ENCODE results near the gene PRKCE. TPM values are rescaled to one million over a fixed set of nuclear protein-coding genes. Genes with fewer than 3 reads are reported as not detected.

Gene PRKCE
- total RNA-seq, 2 experiments from 2014 or later = 12.5 to 13.6 TPM

DNA sequence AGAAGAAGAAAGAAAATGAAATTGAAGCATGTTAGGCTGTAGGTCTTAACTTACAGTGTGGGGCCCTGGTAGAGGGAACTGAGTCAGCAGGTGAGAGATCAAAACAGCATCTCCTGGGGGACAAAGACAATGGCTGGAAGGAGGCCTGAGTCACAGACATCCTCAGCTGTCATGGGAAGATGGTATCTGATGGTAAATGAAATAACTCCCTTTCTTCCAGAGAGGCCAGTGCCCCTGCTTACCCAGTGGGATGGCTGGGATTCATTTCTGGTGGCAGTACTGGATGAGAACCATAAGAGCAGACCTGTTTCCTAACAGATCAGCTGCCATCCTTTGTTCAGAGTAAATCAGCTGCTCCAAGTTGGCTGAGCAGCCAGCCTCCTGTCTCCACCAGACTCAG is 394.4 kb downstream of the PRKCE start:
- peak; percentile 61 for DNase-seq
- intact Hi-C loops (cut with micrococcal nuclease) = loop anchor here (5.0 kb wide), 1 partner anchor 34 kb away; no protein-coding TSS in a partner anchor
- H3K4me1 Mint-ChIP-seq (ENCODE audit: low read depth) = peaks cover 24% of the 10 kb centered on the region
- H3K27ac Mint-ChIP-seq = peak overlapping the region; percentile 72
- peaks cover 2% of the 10 kb centered on the region for H3K36me3 Mint-ChIP-seq
- H3K4me3 Mint-ChIP-seq = no peak overlapping the region
- ChIA-PET CTCF (interaction anchor here (2.5 kb wide), 1 partner anchor 17 kb away, joined by 12 read pairs; no protein-coding TSS in a partner anchor), POLR2A (interaction anchor here (0.8 kb wide), 1 partner anchor 27 kb away, joined by 3 read pairs; no protein-coding TSS in a partner anchor)
- H3K27me3 Mint-ChIP-seq = no peaks in the 10 kb centered on the region
- no peaks in the 10 kb centered on the region for H3K9me3 Mint-ChIP-seq

GRCh38 chr2:46047290-46047689 is 395.8 kb downstream of the PRKCE start:
- Mint-ChIP-seq H3K4me1 (ENCODE audit: low read depth) (peaks cover 25% of the 10 kb centered on the region), H3K4me3 (no peak overlapping the region), H3K27ac (no peak overlapping the region), H3K27me3 (no peaks in the 10 kb centered on the region), H3K9me3 (no peaks in the 10 kb centered on the region), H3K36me3 (peaks cover 2% of the 10 kb centered on the region)
- POLR2A ChIA-PET = no interaction called here
- no peak for DNase-seq
- CTCF ChIA-PET = no interaction called here
- intact Hi-C loops (cut with micrococcal nuclease) = loop anchor here (5.0 kb wide), 1 partner anchor 35 kb away; no protein-coding TSS in a partner anchor

DNA sequence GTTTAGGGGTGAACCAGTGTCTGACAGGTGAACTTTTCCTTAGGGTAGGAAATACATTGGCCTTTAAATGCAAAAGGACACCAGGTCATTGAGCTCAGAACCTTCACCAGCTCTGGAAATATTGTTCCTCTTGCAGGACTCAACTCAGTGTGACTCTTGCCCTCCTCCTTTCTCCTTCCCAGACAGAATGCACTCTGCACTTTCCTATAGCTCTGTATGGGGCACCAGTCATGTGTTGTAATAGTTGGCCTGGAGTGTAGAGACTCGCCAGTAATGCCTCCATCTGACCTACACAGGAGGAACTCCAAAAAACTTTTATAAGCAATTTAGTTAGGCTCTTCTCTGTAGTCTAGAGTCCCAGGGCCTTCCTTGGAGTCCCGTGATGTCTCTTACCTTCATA is 397.2 kb downstream of the PRKCE start:
- Mint-ChIP-seq H3K9me3 (no peaks in the 10 kb centered on the region), H3K4me1 (ENCODE audit: low read depth) (peaks cover 30% of the 10 kb centered on the region), H3K27ac (no peak overlapping the region), H3K36me3 (peaks cover 2% of the 10 kb centered on the region), H3K4me3 (no peak overlapping the region), H3K27me3 (no peaks in the 10 kb centered on the region)
- ChIA-PET CTCF (interaction anchor here (1.0 to 1.9 kb wide), 3 partner anchors 10 to 408 kb away, joined by 3 to 7 read pairs (median 3); no protein-coding TSS in a partner anchor), POLR2A (no interaction called here)
- DNase-seq = no peak
- intact Hi-C loops (cut with micrococcal nuclease) = loop anchor here (5.0 kb wide), 1 partner anchor 36 kb away; no protein-coding TSS in a partner anchor

DNA sequence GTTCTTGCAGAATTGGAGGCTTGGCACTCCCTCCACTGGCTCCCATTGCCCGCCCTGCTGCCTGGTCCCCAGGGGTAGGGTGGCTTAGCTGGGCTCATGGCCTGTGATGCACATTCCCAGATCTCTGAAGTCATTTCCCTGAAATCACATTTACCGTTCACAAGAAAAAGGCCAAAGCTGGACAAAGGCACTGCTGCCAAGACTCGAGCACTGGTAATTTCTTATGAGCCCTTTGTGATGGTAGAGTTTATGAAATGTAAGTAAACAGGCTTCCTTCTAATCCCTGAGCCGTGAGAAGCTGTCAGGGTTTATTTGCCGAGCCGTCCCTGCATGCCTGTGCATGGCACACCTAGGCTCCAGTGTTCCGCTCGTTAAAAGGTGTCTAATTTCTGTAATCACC is 398.6 kb downstream of the PRKCE start:
- POLR2A ChIA-PET = no interaction called here
- Mint-ChIP-seq H3K4me3 (no peak overlapping the region), H3K9me3 (no peaks in the 10 kb centered on the region)

GRCh38 chr2:46050489-46050888 is 399.0 kb downstream of the PRKCE start:
- peaks cover 2% of the 10 kb centered on the region for H3K36me3 Mint-ChIP-seq
- POLR2A ChIA-PET = no interaction called here
- H3K27me3 Mint-ChIP-seq = no peaks in the 10 kb centered on the region
- H3K4me3 Mint-ChIP-seq = no peak overlapping the region
- peaks cover 28% of the 10 kb centered on the region for H3K4me1 Mint-ChIP-seq (ENCODE audit: low read depth)
- intact Hi-C loops (cut with micrococcal nuclease) = no loop called here
- CTCF ChIA-PET = interaction anchor here (1.0 to 1.9 kb wide), 2 partner anchors 12 to 37 kb away, joined by 3 to 7 read pairs; no protein-coding TSS in a partner anchor
- peak overlapping the region; percentile 33 for H3K27ac Mint-ChIP-seq
- no peaks in the 10 kb centered on the region for H3K9me3 Mint-ChIP-seq
- DNase-seq = no peak

More for the DNA sequence above, 398.6 kb downstream of the PRKCE start:
- no peaks in the 10 kb centered on the region for H3K27me3 Mint-ChIP-seq
- no peak overlapping the region for H3K27ac Mint-ChIP-seq
- CTCF ChIA-PET = interaction anchor here (1.0 to 1.9 kb wide), 2 partner anchors 11 to 13 kb away, joined by 3 to 7 read pairs; no protein-coding TSS in a partner anchor
- intact Hi-C loops (cut with micrococcal nuclease) = no loop called here
- peaks cover 2% of the 10 kb centered on the region for H3K36me3 Mint-ChIP-seq
- DNase-seq = no peak
- peaks cover 32% of the 10 kb centered on the region for H3K4me1 Mint-ChIP-seq (ENCODE audit: low read depth)

DNA sequence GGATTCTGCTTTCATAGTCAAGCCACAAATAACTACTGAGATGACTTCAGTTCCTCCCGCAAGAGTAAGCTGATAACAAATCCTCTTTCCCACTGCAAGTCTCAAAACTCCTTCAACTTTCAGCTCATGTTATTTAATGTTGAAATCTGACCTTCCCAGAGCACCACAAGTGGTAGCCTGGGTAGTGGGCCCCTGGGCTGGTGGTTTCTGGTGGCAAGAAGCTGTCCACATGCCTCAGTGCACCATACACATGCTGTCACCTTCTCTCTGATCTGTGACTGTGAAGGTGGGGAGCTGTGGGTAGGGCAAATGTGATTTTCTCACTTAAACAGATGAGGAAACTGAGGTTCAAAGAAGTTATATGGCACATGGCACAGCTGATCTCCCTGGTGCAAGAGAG is 399.6 kb downstream of the PRKCE start:
- no peaks in the 10 kb centered on the region for H3K9me3 Mint-ChIP-seq
- POLR2A ChIA-PET = interaction anchor here (0.9 kb wide), 1 partner anchor 21 kb away, joined by 4 read pairs; no protein-coding TSS in a partner anchor
- intact Hi-C loops (cut with micrococcal nuclease) = no loop called here
- no peaks in the 10 kb centered on the region for H3K27me3 Mint-ChIP-seq
- peak overlapping the region; percentile 33 for H3K27ac Mint-ChIP-seq
- peaks cover 2% of the 10 kb centered on the region for H3K36me3 Mint-ChIP-seq
- DNase-seq = peak; percentile 23
- CTCF ChIA-PET = interaction anchor here (1.0 kb wide), 1 partner anchor 38 kb away, joined by 3 read pairs; no protein-coding TSS in a partner anchor
- H3K4me1 Mint-ChIP-seq (ENCODE audit: low read depth) = peaks cover 23% of the 10 kb centered on the region
- H3K4me3 Mint-ChIP-seq = no peak overlapping the region

DNA sequence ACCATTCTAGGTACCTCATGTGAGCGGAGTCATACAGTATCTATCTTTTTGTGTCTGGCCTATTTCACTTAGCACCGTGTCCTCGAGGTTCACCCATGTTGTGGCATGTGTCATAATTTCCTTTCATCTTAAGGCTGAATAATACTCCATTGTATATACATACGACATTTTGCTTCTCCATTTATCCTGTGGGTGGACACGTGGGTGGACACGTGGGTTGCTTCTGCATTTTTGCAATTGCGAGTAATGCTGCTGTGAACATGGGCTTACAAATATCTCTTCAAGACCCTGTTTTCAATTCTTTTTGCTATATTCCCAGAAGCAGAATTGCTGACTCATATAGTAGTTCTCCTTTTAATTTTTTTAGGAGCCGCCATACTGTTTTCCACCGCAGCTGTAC is 402.1 kb downstream of the PRKCE start:
- Mint-ChIP-seq H3K4me3 (no peak overlapping the region), H3K27me3 (no peaks in the 10 kb centered on the region), H3K36me3 (peaks cover 2% of the 10 kb centered on the region), H3K4me1 (ENCODE audit: low read depth) (peaks cover 22% of the 10 kb centered on the region), H3K27ac (no peak overlapping the region), H3K9me3 (no peaks in the 10 kb centered on the region)
- intact Hi-C loops (cut with micrococcal nuclease) = no loop called here
- POLR2A ChIA-PET = no interaction called here
- CTCF ChIA-PET = interaction anchor here (1.6 kb wide), 1 partner anchor 9 kb away, joined by 9 read pairs; no protein-coding TSS in a partner anchor
- no peak for DNase-seq

GRCh38 chr2:46056541-46056940 is 405.1 kb downstream of the PRKCE start:
- POLR2A ChIA-PET = no interaction called here
- Mint-ChIP-seq H3K4me1 (ENCODE audit: low read depth) (peaks cover 11% of the 10 kb centered on the region), H3K27ac (no peak overlapping the region), H3K36me3 (no peaks in the 10 kb centered on the region), H3K9me3 (no peaks in the 10 kb centered on the region), H3K27me3 (no peaks in the 10 kb centered on the region), H3K4me3 (no peak overlapping the region)
- CTCF ChIA-PET = interaction anchor here (1.1 kb wide), 1 partner anchor 63 kb away, joined by 5 read pairs; no protein-coding TSS in a partner anchor
- no peak for DNase-seq
- intact Hi-C loops (cut with micrococcal nuclease) = no loop called here

DNA sequence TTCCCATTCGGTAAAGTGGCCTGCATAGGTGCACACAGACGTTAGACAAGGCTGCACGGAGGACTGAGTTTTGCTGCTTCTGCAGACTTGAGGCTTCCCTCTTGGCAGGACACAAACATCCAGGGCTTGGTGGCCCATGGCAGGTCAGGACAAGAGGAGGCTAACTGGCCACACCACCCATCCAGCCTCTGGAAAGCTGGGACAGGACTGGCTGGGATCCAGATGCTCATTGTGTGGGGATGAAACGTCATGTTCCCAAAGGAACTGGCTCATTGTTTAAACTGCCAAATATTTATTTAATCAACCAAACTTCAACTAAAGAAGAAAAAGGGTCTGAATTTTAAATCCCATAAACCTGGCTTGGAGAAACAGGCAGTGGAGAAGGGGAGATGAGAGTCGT is 406.7 kb downstream of the PRKCE start:
- Mint-ChIP-seq H3K9me3 (no peaks in the 10 kb centered on the region), H3K27me3 (no peaks in the 10 kb centered on the region), H3K27ac (no peak overlapping the region), H3K4me3 (no peak overlapping the region), H3K36me3 (no peaks in the 10 kb centered on the region), H3K4me1 (ENCODE audit: low read depth) (peaks cover 14% of the 10 kb centered on the region)
- intact Hi-C loops (cut with micrococcal nuclease) = no loop called here
- DNase-seq = no peak
- CTCF ChIA-PET = interaction anchor here (0.8 kb wide), 1 partner anchor 236 kb away, joined by 3 read pairs; no protein-coding TSS in a partner anchor
- POLR2A ChIA-PET = no interaction called here

DNA sequence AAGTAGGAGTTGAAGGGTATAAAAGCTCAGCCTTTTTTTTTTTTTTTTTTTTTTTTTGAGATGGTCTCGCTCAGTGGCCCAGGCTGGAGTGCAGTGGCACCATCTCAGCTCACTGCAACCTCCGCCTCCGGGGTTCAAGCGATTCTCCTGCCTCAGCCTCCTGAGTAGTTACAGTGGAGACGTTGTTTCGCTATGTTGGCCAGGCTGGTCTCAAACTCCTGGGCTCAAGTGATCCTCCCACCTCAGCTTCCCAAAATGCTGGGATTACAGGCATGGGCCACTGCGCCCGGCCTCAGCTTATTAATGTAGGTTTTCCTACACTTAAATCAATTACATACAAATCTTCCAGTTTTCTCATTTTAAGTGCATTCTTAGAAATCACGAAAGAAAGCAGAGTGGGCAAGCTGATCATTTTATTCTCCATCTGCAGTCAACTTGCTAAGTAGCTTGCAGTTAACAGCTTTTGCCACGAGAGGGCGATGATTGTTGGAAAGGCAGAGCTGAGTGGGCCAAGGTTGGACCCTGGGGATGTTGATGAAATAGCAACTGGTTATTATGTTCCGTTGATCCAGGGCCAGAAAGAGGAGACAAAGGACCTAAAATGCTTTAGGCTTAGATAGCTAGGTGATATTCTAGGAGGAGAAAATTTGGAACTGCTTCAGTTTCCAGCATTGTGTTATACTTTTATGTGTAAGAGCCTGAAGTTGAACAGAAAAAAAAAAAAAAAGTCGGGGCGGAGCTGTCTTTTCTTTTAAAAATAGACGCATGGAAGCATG is 411.4 kb downstream of the PRKCE start:
- Mint-ChIP-seq H3K9me3 (no peaks in the 10 kb centered on the region), H3K36me3 (no peaks in the 10 kb centered on the region), H3K4me1 (ENCODE audit: low read depth) (peaks cover 21% of the 10 kb centered on the region), H3K27ac (no peak overlapping the region), H3K4me3 (no peak overlapping the region), H3K27me3 (no peaks in the 10 kb centered on the region)
- peak; percentile 80 for DNase-seq
- ChIA-PET POLR2A (interaction anchor here (0.6 kb wide), 2 partner anchors 162 to 312 kb away, joined by 3 to 4 read pairs; no protein-coding TSS in a partner anchor), CTCF (interaction anchor here (0.6 to 2.4 kb wide), 72 partner anchors 9 to 793 kb away, joined by 3 to 27 read pairs (median 4); partner anchors contain the start of genes EPAS1 and SRBD1)
- intact Hi-C loops (cut with micrococcal nuclease) = loop anchor here (1.0 to 2.0 kb wide), 3 partner anchors 236 to 398 kb away; no protein-coding TSS in a partner anchor

- ChIA-PET POLR2A (no interaction called here), CTCF (interaction anchor here (2.1 to 2.4 kb wide), 2 partner anchors 54 to 299 kb away, joined by 20 to 25 read pairs; no protein-coding TSS in a partner anchor)
- Mint-ChIP-seq H3K4me3 (no peak overlapping the region), H3K27ac (no peak overlapping the region), H3K36me3 (no peaks in the 10 kb centered on the region), H3K9me3 (no peaks in the 10 kb centered on the region), H3K27me3 (no peaks in the 10 kb centered on the region), H3K4me1 (ENCODE audit: low read depth) (peaks cover 32% of the 10 kb centered on the region)
- intact Hi-C loops (cut with micrococcal nuclease) = no loop called here
- no peak for DNase-seq
These were observed 412.9 kb downstream of the PRKCE start for GRCh38 chr2:46064396-46064795.

DNA sequence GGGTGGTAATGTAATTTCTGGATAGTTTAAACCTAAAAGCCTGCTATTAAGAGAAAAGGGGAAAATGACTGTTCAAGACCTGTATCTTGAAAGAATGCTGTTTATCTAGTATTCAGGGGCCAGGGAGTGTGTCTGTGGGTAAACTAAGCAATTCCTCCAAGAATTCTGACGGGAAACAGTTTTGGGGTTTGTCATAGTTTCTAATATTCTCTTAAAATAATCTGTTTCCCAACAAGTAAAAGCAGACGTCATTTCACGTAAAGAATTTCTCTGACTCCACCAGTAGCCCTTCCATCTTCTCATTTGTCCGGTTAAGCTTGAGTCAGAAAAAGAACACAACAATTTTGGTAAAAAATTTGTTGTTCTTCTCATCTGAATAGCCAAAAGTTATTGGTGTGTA is 413.7 kb downstream of the PRKCE start:
- H3K4me3 Mint-ChIP-seq = no peak overlapping the region
- intact Hi-C loops (cut with micrococcal nuclease) = no loop called here
- H3K9me3 Mint-ChIP-seq = no peaks in the 10 kb centered on the region
- H3K27ac Mint-ChIP-seq = no peak overlapping the region
- CTCF ChIA-PET = interaction anchor here (0.6 to 1.5 kb wide), 4 partner anchors 160 to 397 kb away, joined by 3 to 6 read pairs (median 3); no protein-coding TSS in a partner anchor
- POLR2A ChIA-PET = no interaction called here
- no peaks in the 10 kb centered on the region for H3K27me3 Mint-ChIP-seq
- peaks cover 32% of the 10 kb centered on the region for H3K4me1 Mint-ChIP-seq (ENCODE audit: low read depth)
- H3K36me3 Mint-ChIP-seq = no peaks in the 10 kb centered on the region
- DNase-seq = no peak

Data from activated CD4-positive, alpha-beta memory T cell treated with anti-CD3 and anti-CD28 coated beads for 36 hours (primary cell).